Measurements from ENCODE around the gene HNRNPL.
A peak's percentile ranks its signal among the peaks of the same experiment; 100 is the strongest.
"Not testable (repeated sequence)": the region's sequence is repeated elsewhere in the genome, so short reads cannot be mapped to it uniquely, and the experiment has no call there.

Gene HNRNPL

GRCh38 chr19:38849860-38850435 lies at the start of gene HNRNPL:
Gene HNRNPL, minus strand, starts transcription at chr19:38849986. Its CDS starts 20 bp downstream, at chr19:38849966.
- DNase-seq (ENCODE audit: low read depth) = peak; percentile 100

DNA sequence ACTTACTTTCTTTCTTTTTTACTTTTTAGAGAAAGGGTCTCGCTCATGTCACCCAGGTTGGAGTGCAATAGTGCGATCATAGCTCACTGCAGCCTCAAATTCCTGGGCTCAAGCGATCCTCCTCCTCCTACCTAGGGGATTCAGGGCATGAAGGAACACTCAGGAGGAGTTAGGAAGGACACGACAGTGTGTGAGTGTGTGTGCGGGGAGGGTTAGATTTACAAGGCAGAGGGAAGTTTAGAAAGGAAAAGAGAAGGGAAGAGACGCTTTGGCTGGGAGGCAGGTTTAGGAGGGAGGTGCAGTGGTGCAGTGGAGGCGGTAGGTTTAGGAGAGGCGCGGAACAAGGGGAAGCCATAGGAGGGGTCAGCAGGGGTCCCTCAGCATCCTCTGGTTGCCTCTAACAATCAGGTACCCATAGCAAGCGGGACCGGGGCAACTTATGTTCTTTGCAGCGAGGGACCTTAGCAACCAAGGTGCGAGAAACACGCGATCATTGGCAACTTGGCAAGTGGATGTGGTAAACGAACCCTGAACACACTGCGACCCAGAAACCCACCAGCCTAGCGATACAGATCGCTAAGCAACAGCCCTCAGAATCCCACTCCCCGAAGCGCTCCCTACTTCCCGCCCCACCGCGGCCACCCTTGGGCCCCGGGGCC lies 49.1 kb upstream of the HNRNPL start:
- peak; percentile 43 for DNase-seq (ENCODE audit: low read depth)

DNA sequence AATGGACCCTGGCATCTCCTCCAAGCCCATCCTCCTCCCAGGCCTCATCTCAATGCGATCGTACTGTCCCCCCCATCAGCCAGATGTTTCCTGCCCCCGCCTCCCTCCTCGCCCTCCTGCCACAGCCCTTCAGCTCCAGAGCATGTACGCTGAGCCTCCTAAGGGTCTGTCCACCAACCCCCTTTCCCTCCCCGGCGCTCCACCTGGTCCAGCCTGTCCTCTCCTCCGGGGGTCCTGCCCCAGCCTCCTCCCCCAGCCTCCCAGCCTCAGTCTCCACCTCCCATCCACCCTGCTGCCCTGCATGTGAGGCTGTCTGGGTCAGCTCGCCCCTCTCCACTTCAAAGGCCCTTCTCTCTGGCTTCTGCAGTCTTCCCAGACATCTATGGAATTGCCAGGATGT lies 45.2 kb upstream of the HNRNPL start:
- DNase-seq (ENCODE audit: low read depth) = no peak

DNA sequence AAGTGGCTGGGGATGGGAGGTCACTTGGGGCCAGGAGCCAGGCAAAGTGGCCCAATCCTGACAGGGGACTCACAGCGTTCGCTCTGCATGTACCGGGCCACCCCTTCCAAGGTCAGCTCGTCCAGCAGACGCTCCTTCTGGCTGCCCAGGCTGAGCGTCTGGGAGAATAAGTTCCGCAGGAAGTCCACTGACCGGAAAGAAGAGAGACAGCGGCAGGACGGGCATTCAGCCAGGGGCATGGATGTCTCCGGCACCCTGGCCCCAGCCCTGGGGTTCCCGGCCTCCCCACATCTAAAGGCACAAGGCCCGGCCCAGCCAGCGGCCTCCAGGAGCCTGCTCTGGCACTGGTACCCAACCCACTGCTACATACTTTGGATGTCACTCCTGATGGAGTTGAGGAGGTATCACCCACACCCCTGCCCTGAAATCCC lies 43.6 kb upstream of the HNRNPL start:
- no peak for DNase-seq (ENCODE audit: low read depth)

GRCh38 chr19:38892841-38893240 lies 43.1 kb upstream of the HNRNPL start:
- no peak for DNase-seq (ENCODE audit: low read depth)

DNA sequence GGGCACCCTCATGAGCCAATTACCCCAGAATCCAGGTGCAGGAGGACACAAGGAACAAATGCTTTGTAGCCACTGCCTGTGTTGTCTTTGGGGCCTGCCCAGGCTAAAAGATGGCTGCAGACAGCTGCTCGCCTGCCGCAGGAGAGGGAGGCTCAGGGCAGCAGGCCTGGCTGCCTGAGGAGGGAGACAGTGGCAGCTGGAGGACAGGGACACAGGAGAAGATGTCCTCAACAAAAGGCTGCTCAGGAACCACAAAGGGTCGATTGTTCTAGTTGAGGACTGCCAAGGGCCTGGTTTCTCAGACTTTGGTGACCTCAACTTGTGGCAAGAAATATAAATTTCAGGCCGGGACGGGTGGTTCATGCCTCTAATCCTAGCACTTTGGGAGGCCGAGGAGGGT lies 42.0 kb upstream of the HNRNPL start:
- no peak for DNase-seq (ENCODE audit: low read depth)

GRCh38 chr19:38890686-38891085 lies 40.9 kb upstream of the HNRNPL start:
- no peak for DNase-seq (ENCODE audit: low read depth)

GRCh38 chr19:38889803-38890202 lies 40.0 kb upstream of the HNRNPL start:
- DNase-seq (ENCODE audit: low read depth) = no peak

GRCh38 chr19:38888876-38889275 lies 39.1 kb upstream of the HNRNPL start:
- DNase-seq (ENCODE audit: low read depth) = no peak

DNA sequence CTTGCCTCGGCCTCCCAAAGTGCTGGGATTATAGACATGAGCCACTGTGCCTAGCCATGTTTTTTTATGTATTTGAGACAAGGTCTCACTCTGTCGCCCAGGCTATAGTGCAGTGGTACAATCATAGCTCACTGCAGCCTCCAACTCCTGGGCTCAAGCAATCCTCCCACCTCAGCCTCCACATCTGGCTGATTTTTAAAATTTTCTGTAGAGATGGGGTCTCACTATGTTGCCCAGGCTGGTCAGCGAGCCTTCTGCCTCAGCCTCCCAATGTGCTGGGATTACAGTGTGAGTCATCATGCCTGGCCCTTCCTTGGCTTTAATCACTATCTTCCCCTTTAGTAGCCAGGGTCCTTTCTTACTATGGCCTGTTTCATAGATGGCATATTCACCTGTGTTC lies 34.9 kb upstream of the HNRNPL start:
- DNase-seq (ENCODE audit: low read depth) = not testable (repeated sequence)

- no peak for DNase-seq (ENCODE audit: low read depth)
These were observed 33.5 kb upstream of the HNRNPL start for GRCh38 chr19:38883286-38883685.

- DNase-seq (ENCODE audit: low read depth) = no peak
These were observed 31.3 kb upstream of the HNRNPL start for GRCh38 chr19:38880882-38881609.

- DNase-seq (ENCODE audit: low read depth) = no peak
These were observed 30.5 kb upstream of the HNRNPL start for GRCh38 chr19:38880076-38880881.

DNA sequence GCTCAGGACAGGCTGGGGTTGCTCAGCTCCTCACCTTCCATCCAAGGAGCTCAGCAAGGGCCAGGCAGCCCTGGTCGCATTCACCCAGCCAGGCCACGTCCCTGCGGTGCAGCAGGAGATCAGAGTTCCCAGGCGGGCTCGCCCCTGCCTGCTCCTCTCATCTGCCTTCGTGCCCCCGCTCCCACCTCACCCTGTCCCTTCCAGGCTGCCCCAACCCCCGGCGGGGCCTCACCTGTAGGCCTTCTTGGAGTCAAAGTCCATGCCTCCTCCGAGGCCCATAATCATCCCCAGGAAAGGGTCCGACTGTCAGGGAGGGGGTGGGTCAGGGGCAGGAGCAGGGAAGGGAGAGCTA lies 29.6 kb upstream of the HNRNPL start:
- no peak for DNase-seq (ENCODE audit: low read depth)

GRCh38 chr19:38878575-38879399 lies 29.0 kb upstream of the HNRNPL start:
- no peak for DNase-seq (ENCODE audit: low read depth)

GRCh38 chr19:38877781-38878574 lies 28.2 kb upstream of the HNRNPL start, which contains the start of gene RINL:
Gene RINL, minus strand, starts transcription at chr19:38878275. Its CDS starts 1,533 bp downstream, at chr19:38876742.
- no peak for DNase-seq (ENCODE audit: low read depth)

DNA sequence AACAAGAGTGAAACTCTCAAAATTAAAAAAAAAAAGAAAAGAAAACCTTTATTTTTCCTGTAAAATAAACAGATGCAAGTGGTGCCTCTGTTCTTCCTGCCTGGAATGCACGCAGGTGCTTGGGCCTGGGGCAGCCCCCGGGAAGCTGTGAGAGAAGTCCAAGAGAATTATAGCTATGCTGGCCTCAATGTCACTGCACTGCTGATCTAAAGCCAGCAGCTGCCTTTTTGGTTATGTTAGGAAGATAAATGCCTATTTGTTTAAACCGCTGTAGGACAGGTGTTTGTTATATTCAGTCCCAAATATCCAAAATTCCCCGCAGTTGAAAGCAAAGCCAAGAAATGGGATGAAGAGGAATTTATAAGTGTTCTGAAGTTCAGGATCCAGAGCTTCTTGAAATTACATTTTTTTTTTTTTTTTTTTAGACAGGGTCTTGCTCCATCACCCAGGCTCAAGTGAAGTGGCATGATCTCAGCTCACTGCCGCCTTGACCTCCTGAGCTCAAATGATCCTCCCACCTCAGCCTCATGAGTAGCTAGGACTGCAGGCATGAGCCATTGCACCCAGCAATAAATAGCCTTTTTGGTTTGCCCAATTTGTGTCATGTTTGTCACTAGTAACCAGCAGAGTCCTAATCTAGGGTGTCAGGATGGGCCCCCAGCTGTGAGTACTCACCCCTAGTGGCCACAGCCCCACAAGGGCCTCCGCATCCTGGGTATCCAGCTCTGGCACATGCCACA lies 26.0 kb upstream of the HNRNPL start:
- no peak for DNase-seq (ENCODE audit: low read depth)

DNA sequence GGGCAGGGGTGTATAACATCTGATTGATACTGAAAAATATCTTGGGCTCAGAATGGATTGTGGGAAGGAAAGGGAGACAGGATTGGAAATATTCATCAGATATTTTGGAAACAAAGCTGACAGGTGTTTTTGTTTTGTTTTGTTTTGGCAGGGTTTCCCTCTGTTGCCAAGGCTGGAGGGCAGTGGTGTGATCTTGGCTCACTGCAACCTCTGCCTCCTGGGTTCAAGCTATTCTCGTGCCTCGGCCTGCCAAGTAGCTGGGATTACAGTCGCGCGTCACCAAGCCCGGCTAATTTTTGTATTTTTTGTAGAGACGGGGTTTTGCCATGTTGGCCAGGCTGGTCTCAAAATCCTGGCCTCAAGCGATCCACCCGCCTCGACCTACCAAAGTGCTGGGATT lies 23.6 kb upstream of the HNRNPL start:
- not testable (repeated sequence) for DNase-seq (ENCODE audit: low read depth)

DNA sequence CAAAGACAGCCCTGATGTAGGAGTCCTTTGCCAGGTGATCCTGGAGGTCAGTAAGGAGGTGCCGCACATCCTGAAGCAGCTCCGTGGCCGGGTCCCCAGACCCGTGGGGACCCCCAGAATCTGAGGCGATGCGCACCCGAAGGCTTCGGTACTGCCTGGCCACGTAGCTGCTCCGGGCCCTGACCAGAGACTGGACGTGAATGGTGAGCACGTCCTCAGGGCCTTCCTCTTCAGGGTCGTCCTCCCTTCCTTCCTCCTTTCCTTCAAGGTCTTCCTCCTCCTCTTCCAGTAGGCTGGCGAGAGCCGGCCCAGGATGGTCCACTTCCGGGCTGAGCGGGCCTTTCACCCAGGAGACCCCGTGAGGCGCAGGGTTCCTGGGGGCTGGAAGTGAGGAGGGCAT lies 20.8 kb upstream of the HNRNPL start:
- no peak for DNase-seq (ENCODE audit: low read depth)
